Prostate gland (tissue), 2 donors: Measurements from ENCODE around the gene MYLK.

Experiments
- POLR2AphosphoS5 ChIP-seq: sonication (generic); formaldehyde crosslinking; IDR thresholded peaks from one replicate; pipeline ENCODE4 v1.6.1; 2017; ENCODE audit warnings: antibody characterized with exemption
- TF ChIP-seq, protein P1 (sequence below), 4 experiments: fragments of 200-600 bp in 2 of 4; fragments of 450-650 bp in 2 of 4; sonication (generic) in 2 of 4; IDR thresholded peaks; 1 replicate in 3 of 4; 2 replicates in 1 of 4; pipeline ENCODE4 v1.5.1; 2016 to 2019; ENCODE audit warnings: antibody characterized with exemption in 4 of 4, mild to moderate bottlenecking in 2 of 4, moderate library complexity in 2 of 4

- TF ChIP-seq, protein P1, sequence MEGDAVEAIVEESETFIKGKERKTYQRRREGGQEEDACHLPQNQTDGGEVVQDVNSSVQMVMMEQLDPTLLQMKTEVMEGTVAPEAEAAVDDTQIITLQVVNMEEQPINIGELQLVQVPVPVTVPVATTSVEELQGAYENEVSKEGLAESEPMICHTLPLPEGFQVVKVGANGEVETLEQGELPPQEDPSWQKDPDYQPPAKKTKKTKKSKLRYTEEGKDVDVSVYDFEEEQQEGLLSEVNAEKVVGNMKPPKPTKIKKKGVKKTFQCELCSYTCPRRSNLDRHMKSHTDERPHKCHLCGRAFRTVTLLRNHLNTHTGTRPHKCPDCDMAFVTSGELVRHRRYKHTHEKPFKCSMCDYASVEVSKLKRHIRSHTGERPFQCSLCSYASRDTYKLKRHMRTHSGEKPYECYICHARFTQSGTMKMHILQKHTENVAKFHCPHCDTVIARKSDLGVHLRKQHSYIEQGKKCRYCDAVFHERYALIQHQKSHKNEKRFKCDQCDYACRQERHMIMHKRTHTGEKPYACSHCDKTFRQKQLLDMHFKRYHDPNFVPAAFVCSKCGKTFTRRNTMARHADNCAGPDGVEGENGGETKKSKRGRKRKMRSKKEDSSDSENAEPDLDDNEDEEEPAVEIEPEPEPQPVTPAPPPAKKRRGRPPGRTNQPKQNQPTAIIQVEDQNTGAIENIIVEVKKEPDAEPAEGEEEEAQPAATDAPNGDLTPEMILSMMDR (IDR thresholded peaks at IDR 0.05): no peak
- TF ChIP-seq POLR2AphosphoS5: no peak
Observed at GRCh38 chr3:123610331-123610730, 273.8 kb downstream of the MYLK start.
